Breast epithelium (tissue), 3 donors: ENCODE measurements around the gene LRRFIP2.

ENCODE experiments used
- CTCF ChIP-seq, 3 donors: fragments of 450-650 bp; IDR thresholded peaks; one replicate each; pipeline ENCODE4 v1.5.1; 2016 to 2017; ENCODE audit warnings: antibody characterized with exemption in 3 of 3, mild to moderate bottlenecking in 3 of 3, moderate library complexity in 3 of 3
- POLR2AphosphoS5 ChIP-seq, 3 donors: sonication (generic); formaldehyde crosslinking; IDR thresholded peaks; one replicate each; pipeline ENCODE4 v1.6.1; 2017; ENCODE audit warnings: antibody characterized with exemption in 3 of 3

DNA sequence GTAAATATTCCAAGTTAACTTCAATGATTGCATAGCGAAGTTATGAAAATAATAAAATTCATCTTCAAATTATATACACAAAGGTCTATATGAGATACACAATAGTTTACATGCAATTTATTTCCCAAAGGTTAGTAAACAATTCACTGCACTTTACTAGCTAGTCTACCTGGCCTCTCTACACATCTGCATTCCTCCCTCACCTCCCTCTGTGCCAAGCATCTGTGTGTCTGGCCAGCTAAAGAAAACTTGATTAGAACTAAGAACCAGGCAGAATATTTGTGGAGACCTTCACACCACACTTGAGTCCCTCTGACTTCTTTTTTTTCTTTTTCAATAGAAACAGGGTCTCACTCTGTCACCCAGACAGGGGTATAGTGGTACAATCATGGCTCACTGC is 61.4 kb downstream of the LRRFIP2 start:
- no peak for TF ChIP-seq CTCF (IDR thresholded peaks at IDR 0.05)
- no peak for TF ChIP-seq POLR2AphosphoS5 (IDR thresholded peaks at IDR 0.05)
